ENCODE results near the gene PRR4.

Gene PRR4

GRCh38 chr12:10842862-10843261, 6.4 kb downstream of the PRR4 start:
- peaks cover 7% of the 10 kb centered on the region for H3K36me3 Mint-ChIP-seq (ENCODE audit: insufficient read depth)
- H3K9me3 Mint-ChIP-seq, result no peaks in the 10 kb centered on the region
- no peak overlapping the region for H3K4me3 Mint-ChIP-seq
- H3K4me1 Mint-ChIP-seq (ENCODE audit: low read depth in 2 of 2), result no peaks in the 10 kb centered on the region
- H3K27me3 Mint-ChIP-seq, result no peaks in the 10 kb centered on the region
- DNase-seq (no peak), ATAC-seq (replicated peaks) (no peak)
- peak overlapping the region in 1 of 2 donors; percentile 32 for H3K27ac Mint-ChIP-seq

- Mint-ChIP-seq H3K27ac (no peak overlapping the region), H3K4me3 (no peak overlapping the region), H3K4me1 (ENCODE audit: low read depth in 2 of 2) (no peaks in the 10 kb centered on the region), H3K27me3 (no peaks in the 10 kb centered on the region), H3K36me3 (ENCODE audit: insufficient read depth) (no peaks in the 10 kb centered on the region), H3K9me3 (peaks cover 0 to 2% of the 10 kb centered on the region in 2 donors)
- DNase-seq, result no peak
- ATAC-seq (replicated peaks), result no peak
Observed at GRCh38 chr12:10838461-10838860, 10.8 kb downstream of the PRR4 start.

GRCh38 chr12:10829994-10830393, 19.3 kb downstream of the PRR4 start:
- no peak for DNase-seq
- Mint-ChIP-seq H3K27me3 (no peaks in the 10 kb centered on the region), H3K4me3 (no peak overlapping the region), H3K4me1 (ENCODE audit: low read depth in 2 of 2) (no peaks in the 10 kb centered on the region), H3K27ac (no peak overlapping the region), H3K36me3 (ENCODE audit: insufficient read depth) (no peaks in the 10 kb centered on the region), H3K9me3 (no peaks in the 10 kb centered on the region)
- no peak for ATAC-seq (replicated peaks)

- no peak within 1 kb of the TSS for H3K27ac Mint-ChIP-seq
- DNase-seq, result no peak
Observed at GRCh38 chr12:10826258-10826657, 23.0 kb downstream of the PRR4 start, which contains the start of gene TAS2R10. Gene TAS2R10 (minus strand): TSS chr12:10826358. CDS start chr12:10826269, 89 bp downstream.

GRCh38 chr12:10824957-10825356, 24.3 kb downstream of the PRR4 start:
- H3K9me3 Mint-ChIP-seq, result no peaks in the 10 kb centered on the region
- ATAC-seq (replicated peaks) (no peak), DNase-seq (no peak)
- no peak overlapping the region for H3K27ac Mint-ChIP-seq
- no peak overlapping the region for H3K4me3 Mint-ChIP-seq
- H3K27me3 Mint-ChIP-seq, result no peaks in the 10 kb centered on the region
- no peaks in the 10 kb centered on the region for H3K36me3 Mint-ChIP-seq (ENCODE audit: insufficient read depth)
- H3K4me1 Mint-ChIP-seq (ENCODE audit: low read depth in 2 of 2), result no peaks in the 10 kb centered on the region

More at GRCh38 chr12:10826258-10826657, 23.0 kb downstream of the PRR4 start, which contains the start of gene TAS2R10:
- no peak for ATAC-seq (replicated peaks)
- Mint-ChIP-seq H3K9me3 (no peaks in the 10 kb centered on the region), H3K4me1 (ENCODE audit: low read depth in 2 of 2) (no peaks in the 10 kb centered on the region), H3K4me3 (no peak within 1 kb of the TSS), H3K36me3 (ENCODE audit: insufficient read depth) (no peaks in the 10 kb centered on the region), H3K27me3 (no peaks in the 10 kb centered on the region)

- Mint-ChIP-seq H3K9me3 (no peaks in the 10 kb centered on the region), H3K27ac (no peak overlapping the region), H3K4me1 (ENCODE audit: low read depth in 2 of 2) (no peaks in the 10 kb centered on the region), H3K4me3 (no peak overlapping the region), H3K36me3 (ENCODE audit: insufficient read depth) (no peaks in the 10 kb centered on the region), H3K27me3 (peaks cover 47 to 63% of the 10 kb centered on the region in 2 donors)
- ATAC-seq (replicated peaks) (no peak), DNase-seq (no peak)
Observed at GRCh38 chr12:10811883-10812536, 37.3 kb downstream of the PRR4 start.

- Mint-ChIP-seq H3K9me3 (no peaks in the 10 kb centered on the region), H3K36me3 (ENCODE audit: insufficient read depth) (no peaks in the 10 kb centered on the region), H3K4me1 (ENCODE audit: low read depth in 2 of 2) (no peaks in the 10 kb centered on the region), H3K27ac (no peak within 1 kb of the TSS), H3K4me3 (no peak within 1 kb of the TSS), H3K27me3 (peaks cover 62% of the 10 kb centered on the region in 2 donors)
- DNase-seq (no peak), ATAC-seq (replicated peaks) (no peak)
Observed at GRCh38 chr12:10810068-10810467, 39.2 kb downstream of the PRR4 start, which contains the start of gene TAS2R9. Gene TAS2R9 (minus strand): TSS chr12:10810168. CDS start chr12:10810075, 93 bp downstream.

GRCh38 chr12:10807186-10807585, 42.1 kb downstream of the PRR4 start, which contains the start of gene TAS2R8:
Gene TAS2R8 (minus strand): TSS chr12:10807286. CDS start chr12:10806980, 306 bp downstream.
- Mint-ChIP-seq H3K36me3 (ENCODE audit: insufficient read depth) (no peaks in the 10 kb centered on the region), H3K4me3 (no peak within 1 kb of the TSS), H3K9me3 (no peaks in the 10 kb centered on the region), H3K27ac (no peak within 1 kb of the TSS), H3K4me1 (ENCODE audit: low read depth in 2 of 2) (no peaks in the 10 kb centered on the region), H3K27me3 (peaks cover 56 to 69% of the 10 kb centered on the region in 2 donors)
- DNase-seq (no peak), ATAC-seq (replicated peaks) (no peak)

- no peaks in the 10 kb centered on the region for H3K4me1 Mint-ChIP-seq (ENCODE audit: low read depth in 2 of 2)
- H3K36me3 Mint-ChIP-seq (ENCODE audit: insufficient read depth), result no peaks in the 10 kb centered on the region
- H3K27ac Mint-ChIP-seq, result no peak within 1 kb of the TSS
- H3K4me3 Mint-ChIP-seq, result no peak within 1 kb of the TSS
- no peak for ATAC-seq (replicated peaks)
- no peak for DNase-seq
- H3K27me3 Mint-ChIP-seq, result peaks cover 45 to 68% of the 10 kb centered on the region in 2 donors
- H3K9me3 Mint-ChIP-seq, result no peaks in the 10 kb centered on the region
Observed at GRCh38 chr12:10802587-10802986, 46.7 kb downstream of the PRR4 start, which contains the start of gene TAS2R7. Gene TAS2R7 (minus strand): TSS chr12:10802627. CDS start chr12:10802570, 57 bp downstream.

- H3K9me3 Mint-ChIP-seq, result no peaks in the 10 kb centered on the region
- no peak for ATAC-seq (replicated peaks)
- peaks cover 46 to 71% of the 10 kb centered on the region in 2 donors for H3K27me3 Mint-ChIP-seq
- no peak for DNase-seq
- H3K4me3 Mint-ChIP-seq, result no peak overlapping the region
- no peaks in the 10 kb centered on the region for H3K4me1 Mint-ChIP-seq (ENCODE audit: low read depth in 2 of 2)
- no peaks in the 10 kb centered on the region for H3K36me3 Mint-ChIP-seq (ENCODE audit: insufficient read depth)
- no peak overlapping the region for H3K27ac Mint-ChIP-seq
Observed at GRCh38 chr12:10801741-10802140, 47.5 kb downstream of the PRR4 start.
